Measurements from ENCODE around the gene SLA2.

- no peak for TF ChIP-seq CTCF (conservative IDR thresholded peaks at IDR 0.05)
- TF ChIP-seq EZH2 (IDR thresholded peaks at IDR 0.05; ENCODE audit: low read depth) = no peak
Measured at GRCh38 chr20:36562724-36563123, 83.3 kb downstream of the SLA2 start.

All from PC-9 (cell line).